DOHH2 (cell line): ENCODE data around the gene NUMBL.

ENCODE experiments used
- H3F3A ChIP-seq: fragments of 200-600 bp; sonication (generic), shearing (Covaris generic); 2 replicates; pipeline ENCODE4 v1.6.0; 2016; ENCODE audit warnings: antibody characterized with exemption, mild to moderate bottlenecking; ENCODE audit not compliant: control insufficient read depth, insufficient read depth
- H3K27ac ChIP-seq: fragments of 200-600 bp; sonication (generic); 2 replicates; pipeline ENCODE4 v1.5.1; 2014; ENCODE audit warnings: low read depth, mild to moderate bottlenecking, low read length, moderate library complexity
- H3K27me3 ChIP-seq: fragments of 200-600 bp; sonication (generic); 2 replicates; pipeline ENCODE4 v1.6.1; 2014; ENCODE audit warnings: mild to moderate bottlenecking, low read length, mixed read lengths; ENCODE audit not compliant: control insufficient read depth
- H3K36me3 ChIP-seq: fragments of 200-600 bp; sonication (generic); 2 replicates; pipeline ENCODE4 v1.6.1; 2014; ENCODE audit warnings: mild to moderate bottlenecking, low read length, moderate library complexity, mixed read lengths; ENCODE audit not compliant: control insufficient read depth
- H3K4me1 ChIP-seq: fragments of 200-600 bp; sonication (generic); 2 replicates; pipeline ENCODE4 v1.6.1; 2014; ENCODE audit warnings: mild to moderate bottlenecking, low read length, mixed read lengths; ENCODE audit not compliant: control insufficient read depth
- H3K4me2 ChIP-seq: fragments of 200-600 bp; sonication (generic); 2 replicates; pipeline ENCODE4 v1.6.0; 2014; ENCODE audit warnings: mild to moderate bottlenecking, low read length, moderate library complexity
- H3K4me3 ChIP-seq: fragments of 200-600 bp; sonication (generic); 2 replicates; pipeline ENCODE4 v1.5.1; 2014; ENCODE audit warnings: mild to moderate bottlenecking, low read length, mixed read lengths
- H3K79me2 ChIP-seq: fragments of 200-600 bp; sonication (generic); 2 replicates; pipeline ENCODE4 v1.6.1; 2014; ENCODE audit warnings: mild to moderate bottlenecking, low read length, mixed read lengths; ENCODE audit not compliant: control insufficient read depth
- H3K9me2 ChIP-seq: fragments of 200-600 bp; sonication (generic); replicated peaks from 2 replicates; pipeline ENCODE4 v1.6.1; 2014; ENCODE audit warnings: mild to moderate bottlenecking, low read length, mixed read lengths; ENCODE audit not compliant: control insufficient read depth
- H3K9me3 ChIP-seq: fragments of 200-600 bp; sonication (generic); 2 replicates; pipeline ENCODE4 v1.6.1; 2014; ENCODE audit warnings: antibody characterized with exemption, low read length, mixed read lengths; ENCODE audit not compliant: control insufficient read depth, insufficient read depth
- H4K20me1 ChIP-seq: fragments of 200-600 bp; sonication (generic); 2 replicates; pipeline ENCODE4 v1.6.0; 2014; ENCODE audit warnings: low read depth, mild to moderate bottlenecking, antibody characterized with exemption, low read length, moderate library complexity; ENCODE audit not compliant: control insufficient read depth, insufficient read depth
- EZH2phosphoT487 ChIP-seq: fragments of 200-600 bp; sonication (generic); IDR thresholded peaks from 2 replicates; pipeline ENCODE4 v1.6.1; 2017; ENCODE audit warnings: borderline replicate concordance, mild to moderate bottlenecking, antibody characterized with exemption, low read length, moderate library complexity, mixed read lengths
- TF ChIP-seq, protein P1 (sequence below): fragments of 200-600 bp; sonication (generic); IDR thresholded peaks from one replicate; pipeline ENCODE4 v1.5.1; 2014; ENCODE audit warnings: antibody characterized with exemption, mild to moderate bottlenecking, low read depth, low read length; ENCODE audit not compliant: poor library complexity, severe bottlenecking

The NUMBL gene

DNA sequence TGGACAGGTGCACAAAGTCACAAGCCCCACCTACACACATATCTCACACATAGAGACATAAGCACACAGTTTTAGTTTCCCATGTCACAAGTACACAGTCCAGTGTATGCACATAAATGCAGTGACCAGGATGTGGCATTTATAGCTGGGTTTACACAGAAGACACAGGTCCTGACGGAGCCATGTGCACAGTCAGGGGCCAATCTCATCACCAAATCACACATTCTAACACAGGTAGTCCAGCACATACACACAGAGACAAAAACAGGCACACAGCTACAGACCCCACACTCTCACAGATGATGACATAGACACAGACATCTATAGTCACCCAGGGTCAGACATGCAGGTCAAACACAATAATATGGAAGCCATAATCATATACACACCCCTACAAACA is 2.1 kb downstream of the NUMBL start:
- TF ChIP-seq EZH2phosphoT487, result no peak
- TF ChIP-seq, protein P1, sequence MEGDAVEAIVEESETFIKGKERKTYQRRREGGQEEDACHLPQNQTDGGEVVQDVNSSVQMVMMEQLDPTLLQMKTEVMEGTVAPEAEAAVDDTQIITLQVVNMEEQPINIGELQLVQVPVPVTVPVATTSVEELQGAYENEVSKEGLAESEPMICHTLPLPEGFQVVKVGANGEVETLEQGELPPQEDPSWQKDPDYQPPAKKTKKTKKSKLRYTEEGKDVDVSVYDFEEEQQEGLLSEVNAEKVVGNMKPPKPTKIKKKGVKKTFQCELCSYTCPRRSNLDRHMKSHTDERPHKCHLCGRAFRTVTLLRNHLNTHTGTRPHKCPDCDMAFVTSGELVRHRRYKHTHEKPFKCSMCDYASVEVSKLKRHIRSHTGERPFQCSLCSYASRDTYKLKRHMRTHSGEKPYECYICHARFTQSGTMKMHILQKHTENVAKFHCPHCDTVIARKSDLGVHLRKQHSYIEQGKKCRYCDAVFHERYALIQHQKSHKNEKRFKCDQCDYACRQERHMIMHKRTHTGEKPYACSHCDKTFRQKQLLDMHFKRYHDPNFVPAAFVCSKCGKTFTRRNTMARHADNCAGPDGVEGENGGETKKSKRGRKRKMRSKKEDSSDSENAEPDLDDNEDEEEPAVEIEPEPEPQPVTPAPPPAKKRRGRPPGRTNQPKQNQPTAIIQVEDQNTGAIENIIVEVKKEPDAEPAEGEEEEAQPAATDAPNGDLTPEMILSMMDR, result no peak
- Histone ChIP-seq H3K79me2 (no peaks in the 10 kb centered on the region), H3K9me2 (no peaks in the 10 kb centered on the region), H3F3A (no peaks in the 10 kb centered on the region), H3K27ac (no peak overlapping the region), H4K20me1 (no peaks in the 10 kb centered on the region), H3K4me2 (no peak overlapping the region), H3K4me3 (no peak overlapping the region), H3K9me3 (no peaks in the 10 kb centered on the region), H3K36me3 (no peaks in the 10 kb centered on the region), H3K27me3 (no peaks in the 10 kb centered on the region), H3K4me1 (peaks cover 36% of the 10 kb centered on the region)

DNA sequence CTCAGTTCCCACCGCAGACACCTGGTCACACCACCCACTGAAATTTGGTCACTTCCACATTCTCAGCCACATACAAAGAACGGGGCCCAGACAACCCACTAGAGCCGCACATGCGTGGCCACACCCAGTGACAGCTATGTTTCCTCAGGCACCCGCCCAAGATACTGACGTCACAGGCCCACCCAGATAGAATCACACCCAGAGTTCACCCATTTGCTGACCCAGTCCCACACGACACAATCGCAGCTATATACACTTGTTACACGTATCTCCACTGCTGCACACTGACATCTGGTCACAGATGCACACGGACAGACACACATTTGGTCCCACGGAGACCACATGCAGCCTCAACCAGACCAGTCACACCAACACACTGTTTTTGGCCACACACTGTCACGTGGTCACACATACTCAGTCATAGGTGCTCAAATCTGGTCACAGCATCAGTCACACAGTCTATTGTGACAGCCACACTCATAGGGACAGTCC is 2.9 kb downstream of the NUMBL start:
- H3K27ac ChIP-seq, result no peak overlapping the region
- H3K4me2 ChIP-seq, result no peak overlapping the region
- H3K4me3 ChIP-seq, result no peak overlapping the region

DNA sequence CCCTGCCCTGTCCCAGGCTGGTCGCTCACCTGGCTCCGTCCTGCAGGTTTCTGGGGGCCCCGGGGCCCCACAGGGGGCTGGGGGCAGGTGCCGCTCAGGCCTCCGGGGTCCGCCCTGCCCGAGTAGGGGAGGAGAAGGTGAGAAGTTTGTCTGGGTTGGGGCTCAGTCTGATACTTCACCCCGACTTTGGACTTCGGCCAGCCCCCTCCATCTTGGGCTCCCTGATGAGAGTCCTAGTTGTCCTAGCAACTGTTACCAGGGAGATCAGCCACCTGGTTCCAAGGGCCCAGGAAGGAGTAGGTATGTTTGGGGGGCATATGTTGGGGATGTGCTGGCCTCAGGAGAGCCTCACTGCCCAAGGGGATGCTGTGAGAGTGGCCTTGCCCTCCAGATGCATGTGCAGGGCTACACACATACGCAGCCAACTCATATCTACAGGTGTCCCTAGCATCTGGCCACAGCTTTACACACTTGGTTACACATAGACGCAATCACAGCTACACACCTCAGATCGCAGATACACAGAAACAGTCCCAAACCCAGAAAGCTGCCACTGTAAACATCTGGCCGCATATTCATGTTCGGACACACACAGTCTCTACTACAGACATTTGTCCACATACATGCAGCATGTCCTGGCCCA is 3.4 kb downstream of the NUMBL start:
- no peak overlapping the region for H3K27ac ChIP-seq
- peaks cover 36% of the 10 kb centered on the region for H3K4me1 ChIP-seq
- no peaks in the 10 kb centered on the region for H3F3A ChIP-seq
- H3K9me2 ChIP-seq, result no peaks in the 10 kb centered on the region
- H4K20me1 ChIP-seq, result no peaks in the 10 kb centered on the region
- no peaks in the 10 kb centered on the region for H3K36me3 ChIP-seq
- H3K4me3 ChIP-seq, result no peak overlapping the region
- no peaks in the 10 kb centered on the region for H3K79me2 ChIP-seq
- H3K9me3 ChIP-seq, result no peaks in the 10 kb centered on the region
- no peak overlapping the region for H3K4me2 ChIP-seq
- H3K27me3 ChIP-seq, result no peaks in the 10 kb centered on the region
- TF ChIP-seq, protein P1, result no peak
- no peak for TF ChIP-seq EZH2phosphoT487

More for the DNA sequence above, 2.9 kb downstream of the NUMBL start:
- Histone ChIP-seq H3K9me3 (no peaks in the 10 kb centered on the region), H3K27me3 (no peaks in the 10 kb centered on the region), H3K4me1 (peaks cover 36% of the 10 kb centered on the region), H4K20me1 (no peaks in the 10 kb centered on the region), H3F3A (no peaks in the 10 kb centered on the region), H3K79me2 (no peaks in the 10 kb centered on the region), H3K9me2 (no peaks in the 10 kb centered on the region), H3K36me3 (no peaks in the 10 kb centered on the region)
- TF ChIP-seq EZH2phosphoT487, result no peak
- TF ChIP-seq, protein P1, result no peak
